Epithelial cell of esophagus (primary cell): ENCODE data around the gene SLC25A12.
A peak's percentile ranks its signal among the peaks of the same experiment; 100 is the strongest.

ENCODE experiments used
- DNase-seq: peaks from one replicate; pipeline ENCODE4 v3.0.0; 2010; ENCODE audit warnings: low read depth
- H3K4me3 ChIP-seq: 2 replicates; pipeline ENCODE4 v1.5.1; 2011; ENCODE audit warnings: mild to moderate bottlenecking, low read length, control low read depth
- TF ChIP-seq, protein P1 (sequence below): IDR thresholded peaks from 2 replicates; pipeline ENCODE4 v1.5.1; 2011; ENCODE audit warnings: low read depth, mild to moderate bottlenecking, low read length, control low read depth, inconsistent platforms; ENCODE audit not compliant: insufficient read depth; ENCODE audit errors: missing control alignments

Gene SLC25A12

DNA sequence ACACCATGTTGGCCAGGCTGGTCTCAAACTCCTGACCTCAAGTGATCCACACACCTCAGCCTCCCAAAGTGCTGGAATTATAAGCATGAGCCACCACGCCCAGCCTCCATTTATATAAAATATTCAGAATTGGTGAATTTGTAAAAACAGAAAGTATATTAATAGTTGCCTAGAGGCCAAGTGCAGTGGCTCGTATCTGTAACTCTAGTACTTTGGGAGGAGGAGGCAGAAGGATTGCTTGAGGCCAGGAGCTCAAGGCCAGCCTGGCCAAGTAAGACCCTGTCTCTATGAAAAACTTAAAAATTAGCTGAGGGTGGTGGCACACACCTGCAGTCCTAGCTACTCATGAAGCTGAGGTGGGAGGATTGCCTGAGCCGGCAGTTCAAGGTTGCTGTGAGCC is 89.6 kb downstream of the SLC25A12 start:
- no peak for DNase-seq
- H3K4me3 ChIP-seq, result no peak overlapping the region
- TF ChIP-seq, protein P1, sequence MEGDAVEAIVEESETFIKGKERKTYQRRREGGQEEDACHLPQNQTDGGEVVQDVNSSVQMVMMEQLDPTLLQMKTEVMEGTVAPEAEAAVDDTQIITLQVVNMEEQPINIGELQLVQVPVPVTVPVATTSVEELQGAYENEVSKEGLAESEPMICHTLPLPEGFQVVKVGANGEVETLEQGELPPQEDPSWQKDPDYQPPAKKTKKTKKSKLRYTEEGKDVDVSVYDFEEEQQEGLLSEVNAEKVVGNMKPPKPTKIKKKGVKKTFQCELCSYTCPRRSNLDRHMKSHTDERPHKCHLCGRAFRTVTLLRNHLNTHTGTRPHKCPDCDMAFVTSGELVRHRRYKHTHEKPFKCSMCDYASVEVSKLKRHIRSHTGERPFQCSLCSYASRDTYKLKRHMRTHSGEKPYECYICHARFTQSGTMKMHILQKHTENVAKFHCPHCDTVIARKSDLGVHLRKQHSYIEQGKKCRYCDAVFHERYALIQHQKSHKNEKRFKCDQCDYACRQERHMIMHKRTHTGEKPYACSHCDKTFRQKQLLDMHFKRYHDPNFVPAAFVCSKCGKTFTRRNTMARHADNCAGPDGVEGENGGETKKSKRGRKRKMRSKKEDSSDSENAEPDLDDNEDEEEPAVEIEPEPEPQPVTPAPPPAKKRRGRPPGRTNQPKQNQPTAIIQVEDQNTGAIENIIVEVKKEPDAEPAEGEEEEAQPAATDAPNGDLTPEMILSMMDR, result no peak

DNA sequence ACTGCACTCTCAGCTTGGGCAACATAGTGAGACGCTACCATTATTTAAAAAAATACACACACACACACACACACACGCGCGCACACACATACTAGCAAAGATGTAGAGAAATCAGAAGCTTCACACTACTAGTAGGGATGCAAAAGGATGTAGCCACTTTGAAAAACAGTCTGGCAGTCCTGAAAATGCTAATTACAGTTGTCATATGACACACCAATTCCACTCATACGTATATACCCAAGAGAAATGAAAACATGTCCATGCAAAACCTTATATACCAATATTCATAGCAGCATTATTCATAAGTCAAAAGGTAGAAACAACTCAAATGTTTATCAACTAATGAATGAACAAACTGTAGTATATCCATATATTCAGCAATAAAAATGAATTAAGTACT is 90.3 kb downstream of the SLC25A12 start:
- DNase-seq, result peak; percentile 18
- TF ChIP-seq, protein P1, result no peak

DNA sequence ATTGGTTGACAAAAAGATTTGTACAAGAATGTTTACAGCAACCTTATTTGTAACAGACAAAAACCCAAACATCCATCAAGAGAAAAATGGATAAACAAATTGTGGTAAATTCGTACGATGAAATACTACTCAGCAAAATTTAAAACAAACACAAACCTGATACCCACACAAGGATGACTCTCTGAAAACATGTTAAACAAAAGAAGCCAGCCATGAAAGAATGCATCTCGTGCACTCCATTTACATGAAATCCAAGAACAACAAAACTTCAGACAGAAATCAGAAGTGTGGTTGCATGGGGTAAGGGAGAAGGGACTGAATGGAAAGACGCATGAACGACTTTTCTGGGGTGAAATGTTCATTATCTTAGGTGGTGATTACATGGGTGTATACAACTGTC is 93.4 kb downstream of the SLC25A12 start:
- no peak for DNase-seq
- TF ChIP-seq, protein P1, result no peak

More for the DNA sequence above, 90.3 kb downstream of the SLC25A12 start:
- no peak overlapping the region for H3K4me3 ChIP-seq

DNA sequence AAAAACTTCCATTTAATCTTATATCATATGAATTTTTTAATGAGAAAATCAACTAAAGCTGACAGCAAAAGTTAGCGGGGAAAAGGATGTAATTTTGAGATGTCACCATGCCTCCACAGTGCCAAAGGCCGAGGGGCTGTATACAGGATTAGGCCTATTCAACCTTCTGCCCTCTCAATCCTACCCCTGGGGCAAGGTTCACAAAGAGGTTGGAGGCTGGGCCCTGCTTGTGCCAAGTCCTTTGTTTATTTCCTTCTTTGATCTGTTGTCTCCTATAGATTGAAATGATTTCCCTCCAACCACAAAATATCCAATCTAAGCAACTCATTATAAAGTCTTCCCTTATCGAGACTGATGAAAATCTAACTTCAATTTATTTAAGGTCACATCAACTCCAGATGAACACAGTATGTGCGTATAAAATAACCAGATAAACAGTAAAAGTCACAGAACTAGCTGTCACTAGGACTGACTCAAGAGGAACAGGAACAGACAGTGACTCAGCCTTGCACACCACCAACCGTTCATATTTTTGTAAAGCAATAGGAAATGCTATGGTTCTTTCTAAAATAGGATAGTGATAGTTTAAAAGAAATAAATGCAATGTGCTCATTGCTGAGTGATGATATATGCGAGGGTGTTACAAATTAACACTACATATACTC is 95.8 kb downstream of the SLC25A12 start:
- TF ChIP-seq, protein P1, result no peak
- no peak overlapping the region for H3K4me3 ChIP-seq
- peak; percentile 63 for DNase-seq

More for the DNA sequence above, 93.4 kb downstream of the SLC25A12 start:
- no peak overlapping the region for H3K4me3 ChIP-seq

DNA sequence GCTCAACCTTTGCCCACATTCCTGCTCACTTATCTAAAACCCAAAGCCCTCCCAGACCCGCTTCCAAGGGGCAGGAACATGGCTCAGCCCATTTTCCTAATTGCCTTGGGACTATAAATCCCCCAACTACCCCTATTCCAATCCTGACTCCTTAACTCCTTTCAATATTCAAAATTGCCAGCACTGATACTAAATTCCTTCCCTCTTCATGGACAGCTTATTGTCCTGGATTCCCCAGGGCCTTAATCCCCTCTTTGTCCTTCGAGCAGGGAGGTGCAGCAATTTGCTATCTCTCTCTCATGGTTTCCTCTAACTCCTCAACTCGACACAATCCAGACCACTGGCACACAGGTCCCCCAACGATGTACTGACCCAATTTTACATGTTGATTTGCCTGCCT is 99.1 kb downstream of the SLC25A12 start:
- H3K4me3 ChIP-seq, result no peak overlapping the region
- no peak for DNase-seq
- TF ChIP-seq, protein P1, result no peak

DNA sequence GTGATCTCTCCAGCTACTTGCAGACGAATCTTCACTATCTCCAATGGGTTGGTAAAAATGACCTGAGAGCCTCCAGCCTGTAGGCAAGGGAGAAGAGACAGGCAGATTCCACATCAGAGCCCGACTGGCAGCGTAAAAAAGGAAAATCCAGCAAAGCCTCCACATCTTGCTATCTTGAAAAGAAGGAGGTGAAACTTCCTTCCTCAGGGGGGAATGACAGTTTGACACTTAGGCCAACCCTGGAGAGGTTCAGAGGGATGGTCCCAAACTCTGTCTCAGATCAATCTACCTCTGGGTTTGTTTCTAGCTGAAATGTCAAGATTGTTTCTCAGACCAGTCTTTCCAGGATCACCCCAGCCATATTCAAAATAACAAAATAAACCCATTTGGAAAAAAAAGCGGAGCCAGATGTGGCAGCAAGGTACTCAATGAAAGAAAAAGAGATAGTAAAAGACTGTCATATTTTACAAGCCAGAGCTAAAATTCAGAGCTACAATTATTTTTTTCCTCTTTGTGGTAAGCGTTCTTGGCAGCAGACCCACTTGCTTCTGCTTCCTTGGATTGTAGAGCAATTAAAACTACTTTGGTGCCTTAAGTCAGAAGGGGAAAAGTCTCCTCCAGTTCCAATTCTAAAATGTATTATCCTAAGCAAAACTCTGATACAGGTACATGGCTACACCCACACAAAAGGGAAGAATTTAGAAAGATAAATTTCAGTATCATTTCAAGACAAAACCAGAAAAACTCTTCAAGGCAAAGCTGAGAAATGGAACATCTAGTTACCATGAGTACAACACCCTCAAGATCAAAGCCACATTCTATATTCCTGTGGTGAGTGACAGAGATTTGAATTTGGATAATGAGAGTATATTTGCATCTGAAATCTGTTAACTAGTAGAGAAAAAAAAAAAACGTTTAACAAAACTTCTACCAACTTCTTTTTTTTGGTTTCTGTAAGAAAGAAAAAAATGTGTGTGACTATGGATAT is 100.1 kb downstream of the SLC25A12 start:
- TF ChIP-seq, protein P1, result no peak
- DNase-seq, result no peak

More for the DNA sequence above, 100.1 kb downstream of the SLC25A12 start:
- H3K4me3 ChIP-seq, result no peak overlapping the region
